NCI-H226 (cell line): ENCODE measurements around the gene ANO9.
"Not testable (repeated sequence)": the region's sequence is repeated elsewhere in the genome, so short reads cannot be mapped to it uniquely, and the experiment has no call there.

Experiments used
- DNase-seq: peaks from one replicate; pipeline ENCODE4 v3.0.0-alpha.2; 2015

Gene ANO9

GRCh38 chr11:450809-451451, 9.1 kb upstream of the ANO9 start:
- DNase-seq, result peak; percentile 42

- DNase-seq, result peak; percentile 93
Measured at GRCh38 chr11:449889-450808, 8.3 kb upstream of the ANO9 start, which contains the start of gene PTDSS2. TSS of gene PTDSS2 (plus strand) at chr11:450279. CDS start at chr11:450456, 177 bp downstream.

GRCh38 chr11:447923-448731, 6.3 kb upstream of the ANO9 start:
- peak; percentile 86 for DNase-seq

- DNase-seq, result no peak
Measured at GRCh38 chr11:446891-447290, 5.1 kb upstream of the ANO9 start.

- no peak for DNase-seq
Measured at GRCh38 chr11:445765-446588, 4.2 kb upstream of the ANO9 start.

GRCh38 chr11:444396-445144, 2.8 kb upstream of the ANO9 start:
- DNase-seq, result no peak

- no peak for DNase-seq
Measured at GRCh38 chr11:443542-444199, 1.9 kb upstream of the ANO9 start.

GRCh38 chr11:442611-443081, 835 bp upstream of the ANO9 start:
- no peak for DNase-seq

- DNase-seq, result no peak
Measured at GRCh38 chr11:441043-441417, 781 bp downstream of the ANO9 start.

- no peak for DNase-seq
Measured at GRCh38 chr11:440065-441042, 1.5 kb downstream of the ANO9 start.

- DNase-seq, result no peak
Measured at GRCh38 chr11:439315-440064, 2.3 kb downstream of the ANO9 start.

- DNase-seq, result no peak
Measured at GRCh38 chr11:438101-438844, 3.5 kb downstream of the ANO9 start.

- no peak for DNase-seq
Measured at GRCh38 chr11:437228-437870, 4.5 kb downstream of the ANO9 start.

- not testable (repeated sequence) for DNase-seq
Measured at GRCh38 chr11:434999-435740, 6.6 kb downstream of the ANO9 start.

GRCh38 chr11:434496-434895, 7.3 kb downstream of the ANO9 start:
- DNase-seq, result no peak

GRCh38 chr11:433641-434040, 8.2 kb downstream of the ANO9 start:
- no peak for DNase-seq

- DNase-seq, result no peak
Measured at GRCh38 chr11:433111-433510, 8.7 kb downstream of the ANO9 start.
